Smooth muscle cell (in vitro differentiated cells): ENCODE results near the gene ANTXR1. TPM values are rescaled to one million over a fixed set of nuclear protein-coding genes. Genes with fewer than 3 reads are reported as not detected.

Source experiments
- DNase-seq: peaks from one replicate; lab custom pipeline; 2025; ENCODE audit not compliant: unreplicated experiment; lab: John Stamatoyannopoulos, UW
- H2AFZ ChIP-seq: fragments of 200-600 bp; sonication (generic); 2 replicates; pipeline ENCODE4 v1.6.0; 2016; ENCODE audit warnings: antibody characterized with exemption, low read depth, mild to moderate bottlenecking
- H3F3A ChIP-seq: fragments of 200-600 bp; sonication (generic); 2 replicates; pipeline ENCODE4 v1.6.0; 2017; ENCODE audit warnings: antibody characterized with exemption, low read depth
- H3K27ac ChIP-seq: fragments of 200-600 bp; sonication (generic); 2 replicates; pipeline ENCODE4 v1.5.1; 2016; ENCODE audit warnings: low read depth, mild to moderate bottlenecking
- H3K27me3 ChIP-seq: fragments of 200-600 bp; sonication (generic); 2 replicates; pipeline ENCODE4 v1.6.1; 2016; ENCODE audit warnings: low read depth, mild to moderate bottlenecking
- H3K36me3 ChIP-seq: fragments of 200-600 bp; sonication (generic); 2 replicates; pipeline ENCODE4 v1.5.1; 2016; ENCODE audit warnings: low read depth
- H3K4me1 ChIP-seq: fragments of 200-600 bp; sonication (generic); 2 replicates; pipeline ENCODE4 v1.5.1; 2016; ENCODE audit warnings: low read depth
- H3K4me2 ChIP-seq: fragments of 200-600 bp; sonication (generic); 2 replicates; pipeline ENCODE4 v1.6.0; 2016; ENCODE audit warnings: mild to moderate bottlenecking
- H3K4me3 ChIP-seq: fragments of 200-600 bp; sonication (generic); 2 replicates; pipeline ENCODE4 v1.5.1; 2016; ENCODE audit warnings: mild to moderate bottlenecking
- H3K79me2 ChIP-seq: fragments of 200-600 bp; sonication (generic); 2 replicates; pipeline ENCODE4 v1.6.0; 2016; ENCODE audit warnings: low read depth, mild to moderate bottlenecking
- H3K9ac ChIP-seq: fragments of 200-600 bp; sonication (generic); 2 replicates; pipeline ENCODE4 v1.6.0; 2016; ENCODE audit warnings: low read depth
- H3K9me3 ChIP-seq: fragments of 200-600 bp; sonication (generic); replicated peaks from 2 replicates; pipeline ENCODE4 v1.5.1; 2016; ENCODE audit warnings: low read depth
- H4K20me1 ChIP-seq: fragments of 200-600 bp; sonication (generic); 2 replicates; pipeline ENCODE4 v1.6.0; 2016; ENCODE audit warnings: low read depth
- WGBS: methylation state at CpG from one replicate; pipeline ENCODE4 v1.1.7; 2016; ENCODE audit warnings: low lambda C conversion rate; 5-methylcytosine and 5-hydroxymethylcytosine counted together
- polyA plus RNA-seq: library from polyadenylated mRNA; unstranded; fragments of >200 nt; fragmentation: Nextera tagmentation; extraction: Ambion mirVana; gene quantifications from 2 replicates; pipeline ENCODE4 v1.2.1, GENCODE V29; 2016
- total RNA-seq: library from RNA; depleted of rRNA; stranded (reverse); fragments of >200 nt; gene quantifications from 2 replicates; pipeline ENCODE4 v1.2.3, GENCODE V29; 2014
- TF ChIP-seq, protein P1 (sequence below): fragments of 200-600 bp; sonication (generic); IDR thresholded peaks from 2 replicates; pipeline ENCODE4 v1.5.1; 2017; ENCODE audit warnings: borderline replicate concordance, mild to moderate bottlenecking, antibody characterized with exemption; ENCODE audit not compliant: insufficient read depth, poor library complexity, severe bottlenecking

ANTXR1 gene
- total and polyA plus RNA-seq, 2 experiments from 2014 or later = 292 to 309 TPM

DNA sequence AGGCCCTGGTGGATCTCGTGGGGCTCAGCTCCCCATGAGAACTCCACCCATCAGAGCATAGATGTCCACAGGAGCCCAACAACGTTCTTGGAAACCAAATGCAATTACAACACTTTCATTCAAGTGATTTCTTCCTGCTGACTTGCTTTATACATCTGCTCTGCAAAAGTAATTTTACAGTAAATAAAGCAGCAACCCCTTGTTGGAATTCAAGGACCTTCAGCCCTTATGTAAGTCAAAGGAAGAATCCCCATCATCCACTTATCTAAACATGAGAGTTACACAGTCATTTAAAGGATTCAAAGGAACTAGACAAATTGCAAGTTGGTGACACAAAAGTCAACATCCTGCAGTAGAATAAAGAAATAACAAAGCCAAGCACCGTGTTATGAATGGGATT lies 17.1 kb upstream of the ANTXR1 start:
- TF ChIP-seq, protein P1, sequence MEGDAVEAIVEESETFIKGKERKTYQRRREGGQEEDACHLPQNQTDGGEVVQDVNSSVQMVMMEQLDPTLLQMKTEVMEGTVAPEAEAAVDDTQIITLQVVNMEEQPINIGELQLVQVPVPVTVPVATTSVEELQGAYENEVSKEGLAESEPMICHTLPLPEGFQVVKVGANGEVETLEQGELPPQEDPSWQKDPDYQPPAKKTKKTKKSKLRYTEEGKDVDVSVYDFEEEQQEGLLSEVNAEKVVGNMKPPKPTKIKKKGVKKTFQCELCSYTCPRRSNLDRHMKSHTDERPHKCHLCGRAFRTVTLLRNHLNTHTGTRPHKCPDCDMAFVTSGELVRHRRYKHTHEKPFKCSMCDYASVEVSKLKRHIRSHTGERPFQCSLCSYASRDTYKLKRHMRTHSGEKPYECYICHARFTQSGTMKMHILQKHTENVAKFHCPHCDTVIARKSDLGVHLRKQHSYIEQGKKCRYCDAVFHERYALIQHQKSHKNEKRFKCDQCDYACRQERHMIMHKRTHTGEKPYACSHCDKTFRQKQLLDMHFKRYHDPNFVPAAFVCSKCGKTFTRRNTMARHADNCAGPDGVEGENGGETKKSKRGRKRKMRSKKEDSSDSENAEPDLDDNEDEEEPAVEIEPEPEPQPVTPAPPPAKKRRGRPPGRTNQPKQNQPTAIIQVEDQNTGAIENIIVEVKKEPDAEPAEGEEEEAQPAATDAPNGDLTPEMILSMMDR = no peak
- Histone ChIP-seq H3K36me3 (no peaks in the 10 kb centered on the region), H3K27me3 (no peaks in the 10 kb centered on the region), H3K4me3 (no peak overlapping the region), H3K9me3 (peaks cover 2% of the 10 kb centered on the region), H3K9ac (no peak overlapping the region), H4K20me1 (no peaks in the 10 kb centered on the region), H3K79me2 (no peaks in the 10 kb centered on the region), H3K27ac (no peak overlapping the region), H2AFZ (no peak overlapping the region), H3K4me2 (no peak overlapping the region), H3K4me1 (no peaks in the 10 kb centered on the region), H3F3A (no peaks in the 10 kb centered on the region)
- 68% methylated on average over 3 of the region's 3 CpGs for WGBS
- no peak for DNase-seq

DNA sequence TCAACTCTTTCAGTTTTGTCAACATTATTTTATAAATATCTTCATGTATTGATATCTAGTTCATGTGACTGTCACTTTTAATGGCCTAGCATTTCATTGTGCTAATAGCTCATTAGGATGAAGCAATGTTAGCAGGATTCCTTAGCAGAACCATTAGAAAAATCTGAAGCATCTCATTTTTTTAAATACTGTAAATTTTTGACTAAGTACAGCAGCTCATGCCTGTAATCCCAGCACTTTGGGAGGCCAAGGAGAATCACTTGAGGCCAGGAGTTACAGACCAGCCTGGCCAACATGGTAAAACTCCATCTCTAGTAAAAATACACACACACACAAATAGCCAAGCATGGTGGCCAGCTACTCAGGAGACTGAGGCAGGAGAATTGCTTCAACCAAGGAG lies 15.6 kb upstream of the ANTXR1 start:
- no peak overlapping the region for H3K27ac ChIP-seq

DNA sequence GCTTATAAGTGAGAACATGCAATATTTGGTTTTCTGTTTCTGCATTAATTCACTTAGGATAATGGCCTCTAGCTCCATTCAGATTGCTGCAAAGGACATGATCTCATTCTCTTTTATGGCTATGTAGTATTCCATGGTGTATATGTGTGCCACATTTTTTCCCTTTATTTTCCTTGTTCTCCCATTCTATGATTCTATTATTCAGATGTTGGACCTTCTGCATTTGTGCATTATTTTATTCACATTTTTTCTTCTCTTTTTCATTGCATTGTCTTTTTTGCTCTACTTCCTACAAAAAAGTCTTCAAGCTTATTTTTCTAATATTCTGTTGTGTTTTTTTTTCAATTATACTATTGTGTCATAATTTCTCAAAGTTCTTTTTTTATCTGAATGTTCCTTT lies 11.1 kb upstream of the ANTXR1 start:
- H3K4me1 ChIP-seq = no peaks in the 10 kb centered on the region
- DNase-seq = no peak
- no peak overlapping the region for H3K4me2 ChIP-seq
- TF ChIP-seq, protein P1 = no peak
- H3K27me3 ChIP-seq = no peaks in the 10 kb centered on the region
- no peak overlapping the region for H3K27ac ChIP-seq
- peaks cover 11% of the 10 kb centered on the region for H3K9me3 ChIP-seq
- H3K79me2 ChIP-seq = no peaks in the 10 kb centered on the region
- no peak overlapping the region for H3K9ac ChIP-seq
- H2AFZ ChIP-seq = no peak overlapping the region
- no peak overlapping the region for H3K4me3 ChIP-seq
- no peaks in the 10 kb centered on the region for H3K36me3 ChIP-seq
- no peaks in the 10 kb centered on the region for H4K20me1 ChIP-seq
- H3F3A ChIP-seq = no peaks in the 10 kb centered on the region

More for the DNA sequence above, 15.6 kb upstream of the ANTXR1 start:
- TF ChIP-seq, protein P1 = no peak
- H4K20me1 ChIP-seq = no peaks in the 10 kb centered on the region
- no peak overlapping the region for H2AFZ ChIP-seq
- no peaks in the 10 kb centered on the region for H3K4me1 ChIP-seq
- no peaks in the 10 kb centered on the region for H3K36me3 ChIP-seq
- no peak overlapping the region for H3K4me3 ChIP-seq
- no peaks in the 10 kb centered on the region for H3F3A ChIP-seq
- no peak overlapping the region for H3K9ac ChIP-seq
- peak overlapping the region; percentile 1 for H3K4me2 ChIP-seq
- H3K9me3 ChIP-seq = peaks cover 11% of the 10 kb centered on the region
- H3K79me2 ChIP-seq = no peaks in the 10 kb centered on the region
- no peaks in the 10 kb centered on the region for H3K27me3 ChIP-seq
- DNase-seq = no peak

DNA sequence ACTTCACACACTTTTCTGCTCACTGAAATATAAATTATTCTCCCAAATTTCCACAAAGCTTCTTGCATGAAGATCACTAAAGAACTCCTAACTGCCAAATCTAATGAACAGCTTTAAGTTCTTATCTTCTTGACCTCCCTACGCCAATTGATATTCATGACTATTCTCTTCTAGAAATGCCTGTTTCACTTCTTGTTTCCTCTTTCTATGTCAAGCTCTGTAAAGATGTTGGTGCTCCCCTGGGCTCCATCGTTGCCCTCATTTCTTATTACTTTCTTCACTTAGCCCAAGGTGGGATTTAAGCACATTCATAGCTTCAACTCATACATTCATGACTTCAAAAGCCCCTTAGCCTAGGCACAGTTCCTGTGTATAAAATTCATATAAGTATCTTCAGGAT lies 9.2 kb upstream of the ANTXR1 start:
- Histone ChIP-seq H3K36me3 (no peaks in the 10 kb centered on the region), H3K4me1 (no peaks in the 10 kb centered on the region), H3F3A (no peaks in the 10 kb centered on the region), H4K20me1 (no peaks in the 10 kb centered on the region), H2AFZ (no peak overlapping the region), H3K27me3 (no peaks in the 10 kb centered on the region), H3K27ac (no peak overlapping the region), H3K4me2 (no peak overlapping the region), H3K9me3 (peaks cover 11% of the 10 kb centered on the region), H3K4me3 (no peak overlapping the region), H3K79me2 (no peaks in the 10 kb centered on the region), H3K9ac (no peak overlapping the region)
- no peak for DNase-seq
- TF ChIP-seq, protein P1 = no peak
- WGBS = 85% methylated on average over 2 of the region's 2 CpGs
